ENCODE results near the gene ZNF444.

DNA sequence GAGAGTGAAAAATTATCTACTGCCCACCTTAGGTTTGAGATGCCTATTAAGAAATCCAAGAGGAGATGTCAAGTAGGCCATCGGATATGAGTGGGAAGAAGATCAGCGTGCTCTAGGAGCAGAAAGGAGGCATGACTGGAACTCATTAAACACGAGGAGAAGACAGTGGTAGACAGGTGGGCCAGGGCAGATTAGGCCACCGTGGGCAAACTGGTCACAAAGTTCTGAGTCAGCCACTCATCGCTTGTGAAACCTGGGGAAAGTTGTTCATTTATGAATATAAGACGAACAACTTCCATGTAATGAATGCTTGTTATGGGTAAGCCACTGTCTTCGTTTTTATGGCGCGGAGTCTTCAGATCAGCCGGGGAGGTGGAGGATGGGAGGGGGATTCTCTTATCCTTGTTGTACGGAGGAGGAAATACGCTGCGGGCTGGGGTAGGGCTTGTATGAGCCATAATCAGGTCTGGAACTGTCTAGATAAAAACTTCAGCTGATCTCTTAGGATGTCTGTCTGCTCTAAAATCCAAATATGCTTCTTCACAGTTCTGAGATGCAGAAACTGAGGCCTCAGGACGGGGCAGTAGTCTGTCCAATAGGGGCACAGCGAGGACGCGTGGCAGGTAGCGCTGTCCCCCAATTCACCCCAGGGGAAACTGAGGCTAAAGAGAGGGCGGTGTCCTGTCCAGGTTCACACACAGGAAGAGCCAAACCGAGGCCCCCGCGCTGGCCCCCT, 1.1 kb upstream of the ZNF444 start:
- peak in 1 of 6 experiments; percentile 20 for TF ChIP-seq CTCF (IDR thresholded peaks at IDR 0.05)
- TF ChIP-seq POLR2A (IDR thresholded peaks at IDR 0.05): no peak
